ENCODE data around the gene DUSP16.

Gene DUSP16

GRCh38 chr12:12461923-12462315 is 100.7 kb downstream of the DUSP16 start:
- no peak overlapping the region for H3K4me3 ChIP-seq (replicated peaks in 1 of 2; ENCODE audit: low read depth in 2 of 2, low read length in 2 of 2)
- no peak for TF ChIP-seq CTCF (IDR thresholded peaks at IDR 0.05; ENCODE audit: low read depth, low read length)
- DNase-seq (ENCODE audit: low read depth in 2 of 2): no peak

- no peak for DNase-seq (ENCODE audit: low read depth in 2 of 2)
- TF ChIP-seq CTCF (IDR thresholded peaks at IDR 0.05; ENCODE audit: low read depth, low read length): no peak
Observed at GRCh38 chr12:12460935-12461922, 101.4 kb downstream of the DUSP16 start.

GRCh38 chr12:12456637-12457036 is 106.0 kb downstream of the DUSP16 start:
- no peak overlapping the region for H3K4me3 ChIP-seq (replicated peaks in 1 of 2; ENCODE audit: low read depth in 2 of 2, low read length in 2 of 2)
- no peak for TF ChIP-seq CTCF (IDR thresholded peaks at IDR 0.05; ENCODE audit: low read depth, low read length)
- peak; percentile 67 to 88 for DNase-seq (ENCODE audit: low read depth in 2 of 2)

More at GRCh38 chr12:12460935-12461922, 101.4 kb downstream of the DUSP16 start:
- no peak overlapping the region for H3K4me3 ChIP-seq (replicated peaks in 1 of 2; ENCODE audit: low read depth in 2 of 2, low read length in 2 of 2)

- TF ChIP-seq CTCF (IDR thresholded peaks at IDR 0.05; ENCODE audit: low read depth, low read length): no peak
- no peak overlapping the region for H3K4me3 ChIP-seq (replicated peaks in 1 of 2; ENCODE audit: low read depth in 2 of 2, low read length in 2 of 2)
Observed at GRCh38 chr12:12454315-12454714, 108.3 kb downstream of the DUSP16 start.

GRCh38 chr12:12453635-12454034 is 109.0 kb downstream of the DUSP16 start:
- TF ChIP-seq CTCF (IDR thresholded peaks at IDR 0.05; ENCODE audit: low read depth, low read length): no peak
- no peak overlapping the region for H3K4me3 ChIP-seq (replicated peaks in 1 of 2; ENCODE audit: low read depth in 2 of 2, low read length in 2 of 2)
- DNase-seq (ENCODE audit: low read depth in 2 of 2): no peak

More at GRCh38 chr12:12454315-12454714, 108.3 kb downstream of the DUSP16 start:
- no peak for DNase-seq (ENCODE audit: low read depth in 2 of 2)

GRCh38 chr12:12452326-12452902 is 110.2 kb downstream of the DUSP16 start:
- no peak for DNase-seq (ENCODE audit: low read depth in 2 of 2)
- H3K4me3 ChIP-seq (replicated peaks in 1 of 2; ENCODE audit: low read depth in 2 of 2, low read length in 2 of 2): no peak overlapping the region
- TF ChIP-seq CTCF (IDR thresholded peaks at IDR 0.05; ENCODE audit: low read depth, low read length): no peak
